Measurements from ENCODE around the gene KIRREL1.

- TF ChIP-seq EZH2 (IDR thresholded peaks at IDR 0.05; ENCODE audit: low read length, missing control alignments) = no peak
- TF ChIP-seq, protein P1, sequence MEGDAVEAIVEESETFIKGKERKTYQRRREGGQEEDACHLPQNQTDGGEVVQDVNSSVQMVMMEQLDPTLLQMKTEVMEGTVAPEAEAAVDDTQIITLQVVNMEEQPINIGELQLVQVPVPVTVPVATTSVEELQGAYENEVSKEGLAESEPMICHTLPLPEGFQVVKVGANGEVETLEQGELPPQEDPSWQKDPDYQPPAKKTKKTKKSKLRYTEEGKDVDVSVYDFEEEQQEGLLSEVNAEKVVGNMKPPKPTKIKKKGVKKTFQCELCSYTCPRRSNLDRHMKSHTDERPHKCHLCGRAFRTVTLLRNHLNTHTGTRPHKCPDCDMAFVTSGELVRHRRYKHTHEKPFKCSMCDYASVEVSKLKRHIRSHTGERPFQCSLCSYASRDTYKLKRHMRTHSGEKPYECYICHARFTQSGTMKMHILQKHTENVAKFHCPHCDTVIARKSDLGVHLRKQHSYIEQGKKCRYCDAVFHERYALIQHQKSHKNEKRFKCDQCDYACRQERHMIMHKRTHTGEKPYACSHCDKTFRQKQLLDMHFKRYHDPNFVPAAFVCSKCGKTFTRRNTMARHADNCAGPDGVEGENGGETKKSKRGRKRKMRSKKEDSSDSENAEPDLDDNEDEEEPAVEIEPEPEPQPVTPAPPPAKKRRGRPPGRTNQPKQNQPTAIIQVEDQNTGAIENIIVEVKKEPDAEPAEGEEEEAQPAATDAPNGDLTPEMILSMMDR (conservative IDR thresholded peaks at IDR 0.05 in 1 of 2, IDR thresholded peaks at IDR 0.05 in 1 of 2; ENCODE audit: low read depth in 1 of 2, low read length in 2 of 2) = no peak
These were observed 121.7 kb downstream of the KIRREL1 start for GRCh38 chr1:158115126-158115525.

Data from fibroblast of lung (primary cell).